Ishikawa (cell line): Measurements from ENCODE around the gene ARAF.

Experiments
- EP300 ChIP-seq: IDR thresholded peaks from 2 replicates; pipeline ENCODE4 v1.6.1; 2012; ENCODE audit warnings: borderline replicate concordance
- FOXM1 ChIP-seq: IDR thresholded peaks from 2 replicates; pipeline ENCODE4 v1.6.1; 2012; ENCODE audit warnings: low read depth, borderline replicate concordance
- NFIC ChIP-seq: IDR thresholded peaks from 2 replicates; pipeline ENCODE4 v1.6.1; 2012
- TF ChIP-seq, protein P1 (sequence below): IDR thresholded peaks from 2 replicates; pipeline ENCODE4 v1.6.1; 2012

DNA sequence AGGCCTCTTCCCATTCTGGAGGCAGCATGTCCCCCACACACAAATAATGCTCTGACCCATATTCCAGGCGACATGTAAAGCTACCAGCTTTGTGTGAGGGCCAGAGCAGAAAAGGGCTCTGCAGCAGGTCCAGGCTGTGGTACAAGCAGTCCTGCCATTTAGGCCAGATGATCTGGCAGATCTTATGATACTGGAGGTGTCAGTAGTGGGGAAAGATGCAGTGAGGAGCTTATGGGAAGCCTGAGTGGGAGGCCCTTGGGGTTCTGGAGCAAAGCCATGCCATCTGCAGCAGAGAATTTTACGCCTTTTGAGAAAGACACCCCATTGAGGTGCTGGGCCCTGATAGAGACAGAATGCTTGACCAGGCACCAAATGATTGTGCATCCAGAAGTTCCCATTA, 50.9 kb downstream of the ARAF start:
- no peak for TF ChIP-seq EP300
- TF ChIP-seq, protein P1, sequence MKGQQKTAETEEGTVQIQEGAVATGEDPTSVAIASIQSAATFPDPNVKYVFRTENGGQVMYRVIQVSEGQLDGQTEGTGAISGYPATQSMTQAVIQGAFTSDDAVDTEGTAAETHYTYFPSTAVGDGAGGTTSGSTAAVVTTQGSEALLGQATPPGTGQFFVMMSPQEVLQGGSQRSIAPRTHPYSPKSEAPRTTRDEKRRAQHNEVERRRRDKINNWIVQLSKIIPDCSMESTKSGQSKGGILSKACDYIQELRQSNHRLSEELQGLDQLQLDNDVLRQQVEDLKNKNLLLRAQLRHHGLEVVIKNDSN, result no peak
- TF ChIP-seq NFIC, result no peak
- no peak for TF ChIP-seq FOXM1
